ENCODE data around the gene NKAIN4. TPM values are rescaled to one million over a fixed set of nuclear protein-coding genes. Genes with fewer than 3 reads are reported as not detected.

NKAIN4 gene
- total RNA-seq, 4 donors from 2014 or later: 40.9 TPM; not detected in 3

DNA sequence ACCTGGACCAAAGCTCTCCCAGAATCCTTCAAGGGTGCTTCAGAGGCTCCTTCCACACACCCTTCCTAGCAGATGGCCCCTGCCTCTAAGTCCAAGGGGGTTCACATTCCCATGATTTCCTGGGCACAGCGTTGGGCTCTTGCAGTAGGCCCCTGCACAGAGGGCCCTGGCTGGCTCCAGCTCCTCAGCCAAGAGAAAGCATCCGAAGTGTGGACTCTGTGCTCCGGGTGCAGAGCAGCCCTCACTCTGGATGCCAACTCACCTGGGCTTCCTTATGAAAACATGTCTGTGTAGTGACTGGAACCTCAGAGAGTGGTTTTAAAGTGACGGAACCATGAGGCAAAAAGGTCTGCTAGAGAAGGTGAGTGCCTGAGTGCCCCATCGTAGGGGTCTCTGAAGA lies 49.9 kb downstream of the NKAIN4 start:
- Histone ChIP-seq H3K27me3 (no peaks in the 10 kb centered on the region), H3K27ac (no peak overlapping the region), H3K4me1 (no peaks in the 10 kb centered on the region), H3K9me3 (no peaks in the 10 kb centered on the region), H3K36me3 (no peaks in the 10 kb centered on the region), H3K4me3 (no peak overlapping the region)
- TF ChIP-seq POLR2A (IDR thresholded peaks at IDR 0.05): no peak
- intact Hi-C loops (cut with DNase I; ENCODE audit: low total_unique reads): no loop called here
- DNase-seq: no peak

DNA sequence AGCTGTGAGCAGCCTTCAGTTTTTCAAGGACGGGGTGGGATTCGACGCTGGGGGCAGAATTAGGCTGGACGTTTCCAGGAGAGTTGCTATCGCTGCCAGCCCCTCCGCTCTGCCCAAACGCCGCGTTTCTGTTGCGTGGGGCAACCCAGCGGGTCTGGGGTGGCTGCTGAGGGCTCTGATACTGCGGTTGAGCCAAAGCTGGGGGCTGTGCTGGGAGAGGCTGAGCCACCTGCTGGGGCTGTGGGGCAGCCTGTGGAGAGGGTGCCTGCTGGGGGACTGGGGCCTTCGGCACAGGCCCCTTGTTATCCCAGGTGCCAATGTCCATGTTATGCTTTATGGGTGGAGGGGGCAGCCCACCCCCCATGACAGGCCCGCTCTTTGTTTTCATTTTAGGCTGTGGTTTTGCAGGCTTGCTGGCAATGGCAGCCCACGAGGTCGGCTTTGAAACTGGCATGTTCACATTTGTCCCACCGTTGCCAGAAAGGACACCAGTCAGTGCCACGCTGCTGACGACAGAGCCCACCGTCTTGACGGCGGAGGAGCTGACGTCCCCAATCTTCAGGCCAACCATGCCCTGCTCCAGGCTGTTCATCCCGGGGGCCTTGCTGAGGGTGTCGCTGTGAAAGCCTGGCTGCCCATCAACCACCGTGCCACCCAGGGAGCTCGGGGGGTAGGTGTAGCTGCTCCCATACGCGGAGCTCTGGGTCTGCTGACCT lies 51.3 kb downstream of the NKAIN4 start:
- Histone ChIP-seq H3K4me1 (no peaks in the 10 kb centered on the region), H3K27me3 (no peaks in the 10 kb centered on the region), H3K9me3 (no peaks in the 10 kb centered on the region), H3K36me3 (no peaks in the 10 kb centered on the region), H3K27ac (no peak overlapping the region), H3K4me3 (no peak overlapping the region)
- TF ChIP-seq, protein P1, sequence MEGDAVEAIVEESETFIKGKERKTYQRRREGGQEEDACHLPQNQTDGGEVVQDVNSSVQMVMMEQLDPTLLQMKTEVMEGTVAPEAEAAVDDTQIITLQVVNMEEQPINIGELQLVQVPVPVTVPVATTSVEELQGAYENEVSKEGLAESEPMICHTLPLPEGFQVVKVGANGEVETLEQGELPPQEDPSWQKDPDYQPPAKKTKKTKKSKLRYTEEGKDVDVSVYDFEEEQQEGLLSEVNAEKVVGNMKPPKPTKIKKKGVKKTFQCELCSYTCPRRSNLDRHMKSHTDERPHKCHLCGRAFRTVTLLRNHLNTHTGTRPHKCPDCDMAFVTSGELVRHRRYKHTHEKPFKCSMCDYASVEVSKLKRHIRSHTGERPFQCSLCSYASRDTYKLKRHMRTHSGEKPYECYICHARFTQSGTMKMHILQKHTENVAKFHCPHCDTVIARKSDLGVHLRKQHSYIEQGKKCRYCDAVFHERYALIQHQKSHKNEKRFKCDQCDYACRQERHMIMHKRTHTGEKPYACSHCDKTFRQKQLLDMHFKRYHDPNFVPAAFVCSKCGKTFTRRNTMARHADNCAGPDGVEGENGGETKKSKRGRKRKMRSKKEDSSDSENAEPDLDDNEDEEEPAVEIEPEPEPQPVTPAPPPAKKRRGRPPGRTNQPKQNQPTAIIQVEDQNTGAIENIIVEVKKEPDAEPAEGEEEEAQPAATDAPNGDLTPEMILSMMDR (IDR thresholded peaks at IDR 0.05): no peak
- no peak for TF ChIP-seq POLR2A (IDR thresholded peaks at IDR 0.05)
- intact Hi-C loops (cut with DNase I; ENCODE audit: low total_unique reads): no loop called here
- DNase-seq: no peak

DNA sequence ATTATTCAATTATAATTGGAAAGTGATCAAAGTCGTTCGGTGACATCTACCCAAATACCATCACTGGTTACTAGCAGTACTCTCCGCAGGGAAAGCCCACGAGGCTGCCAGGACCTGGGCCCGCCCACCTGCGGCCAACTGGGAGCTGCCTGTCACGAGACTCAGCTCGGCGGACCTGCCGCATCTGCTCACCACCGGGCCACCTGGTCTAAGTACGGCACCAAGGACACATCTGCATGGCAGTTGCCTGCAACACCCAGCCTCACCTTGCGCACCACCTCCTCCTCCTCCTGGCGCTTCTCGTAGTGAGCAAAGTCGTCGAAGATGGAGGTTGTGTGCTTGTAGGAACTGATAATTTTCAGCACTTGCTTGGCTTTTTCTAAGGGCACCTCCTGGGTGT lies 52.2 kb downstream of the NKAIN4 start:
- Histone ChIP-seq H3K4me1 (no peaks in the 10 kb centered on the region), H3K27ac (no peak overlapping the region), H3K36me3 (no peaks in the 10 kb centered on the region), H3K4me3 (no peak overlapping the region), H3K9me3 (no peaks in the 10 kb centered on the region), H3K27me3 (no peaks in the 10 kb centered on the region)
- TF ChIP-seq POLR2A (IDR thresholded peaks at IDR 0.05): no peak
- TF ChIP-seq, protein P1 (IDR thresholded peaks at IDR 0.05): no peak
- DNase-seq: no peak
- intact Hi-C loops (cut with DNase I; ENCODE audit: low total_unique reads): no loop called here

DNA sequence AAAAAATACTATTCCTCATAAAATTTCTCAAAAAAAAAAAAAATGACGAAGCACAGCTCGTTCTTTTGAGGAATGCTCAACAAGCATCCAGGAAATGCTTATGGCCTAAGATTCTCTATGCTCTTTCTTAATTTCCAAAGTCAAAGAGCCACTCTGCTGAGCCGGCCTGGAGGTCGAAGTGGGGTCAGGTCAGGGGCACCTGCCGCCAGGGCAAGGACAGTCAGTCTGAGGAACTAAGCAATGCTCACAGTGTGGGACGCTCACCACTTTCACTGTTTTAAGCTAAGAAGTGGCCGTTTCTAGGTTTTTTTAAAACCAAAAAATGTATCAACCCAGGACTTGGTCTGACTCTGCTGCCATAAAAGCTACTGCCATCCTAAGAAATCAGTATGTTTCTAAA lies 55.7 kb downstream of the NKAIN4 start:
- Histone ChIP-seq H3K4me1 (no peaks in the 10 kb centered on the region), H3K27me3 (no peaks in the 10 kb centered on the region), H3K27ac (no peak overlapping the region), H3K4me3 (no peak overlapping the region), H3K9me3 (no peaks in the 10 kb centered on the region), H3K36me3 (no peaks in the 10 kb centered on the region)
- TF ChIP-seq POLR2A (IDR thresholded peaks at IDR 0.05): no peak
- TF ChIP-seq, protein P1 (IDR thresholded peaks at IDR 0.05): no peak
- intact Hi-C loops (cut with DNase I; ENCODE audit: low total_unique reads): no loop called here
- no peak for DNase-seq

DNA sequence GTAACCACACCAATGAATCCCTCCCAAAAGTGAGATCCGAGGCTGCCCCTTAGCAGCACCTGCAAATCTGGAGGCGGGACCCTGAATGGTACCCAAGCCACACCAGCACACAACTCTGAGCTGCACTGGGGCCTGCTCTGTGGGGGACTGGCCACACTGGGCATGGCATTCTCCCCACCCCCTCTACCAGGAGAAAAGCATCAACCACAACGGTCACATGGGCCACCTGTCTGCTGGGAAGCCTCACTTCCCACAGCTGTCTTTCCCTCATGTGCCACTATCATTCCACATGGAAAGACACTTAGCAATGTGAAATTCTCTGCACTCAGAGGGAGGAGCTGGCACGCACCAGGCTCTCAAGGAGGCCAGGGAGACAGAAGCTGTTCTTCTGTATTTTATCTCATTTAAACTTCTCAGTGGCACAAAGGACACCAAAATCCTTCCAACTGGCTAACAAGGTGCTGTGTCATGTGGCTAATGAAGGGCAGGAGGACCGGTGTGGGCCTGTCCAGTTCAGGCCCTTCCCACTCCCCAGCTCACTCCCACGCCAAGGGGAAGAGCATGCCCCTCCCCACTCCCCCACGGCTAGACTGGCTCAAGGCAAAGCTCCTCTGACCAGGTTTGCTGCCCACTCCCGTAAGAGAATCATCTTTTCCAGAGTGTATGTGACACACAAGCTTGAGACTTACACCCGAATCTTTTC lies 57.3 kb downstream of the NKAIN4 start:
- TF ChIP-seq, protein P1 (IDR thresholded peaks at IDR 0.05): no peak
- TF ChIP-seq POLR2A (IDR thresholded peaks at IDR 0.05): no peak
- H3K4me1 ChIP-seq: no peaks in the 10 kb centered on the region
- H3K27me3 ChIP-seq: no peaks in the 10 kb centered on the region
- DNase-seq: no peak
- intact Hi-C loops (cut with DNase I; ENCODE audit: low total_unique reads): no loop called here
- no peaks in the 10 kb centered on the region for H3K36me3 ChIP-seq
- H3K9me3 ChIP-seq: no peaks in the 10 kb centered on the region
- no peak overlapping the region for H3K4me3 ChIP-seq
- no peak overlapping the region for H3K27ac ChIP-seq
